HuH-7.5 (cell line): ENCODE measurements around the gene COPA.
A peak's percentile ranks its signal among the peaks of the same experiment; 100 is the strongest.

ENCODE experiments used
- DNase-seq: peaks from one replicate; pipeline ENCODE4 v3.0.0; 2011; ENCODE audit warnings: low spot score

The COPA gene

GRCh38 chr1:160362168-160362957 lies 19.3 kb upstream of the COPA start:
- DNase-seq, result no peak

GRCh38 chr1:160361814-160362167 lies 18.7 kb upstream of the COPA start:
- DNase-seq, result no peak

DNA sequence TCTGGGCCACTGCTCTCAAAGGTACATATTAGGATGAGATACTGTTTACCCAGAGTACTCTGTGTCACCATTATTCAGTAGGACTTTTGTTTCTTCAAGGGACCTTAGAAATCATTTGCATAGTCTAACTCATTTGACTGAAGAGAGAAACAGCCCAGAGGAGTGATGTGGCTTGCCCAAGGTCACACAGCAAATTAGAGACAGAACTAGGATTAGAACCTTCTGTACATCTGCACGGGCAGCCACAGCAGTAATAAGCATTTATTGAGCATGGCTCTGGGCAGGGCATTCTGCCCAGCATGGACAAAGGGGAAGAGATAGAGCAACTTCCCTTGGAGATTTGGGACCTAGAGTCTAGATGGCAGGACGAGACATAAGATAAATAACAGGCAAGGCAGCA lies 18.1 kb upstream of the COPA start:
- no peak for DNase-seq

GRCh38 chr1:160360227-160360695 lies 17.2 kb upstream of the COPA start:
- DNase-seq, result no peak

DNA sequence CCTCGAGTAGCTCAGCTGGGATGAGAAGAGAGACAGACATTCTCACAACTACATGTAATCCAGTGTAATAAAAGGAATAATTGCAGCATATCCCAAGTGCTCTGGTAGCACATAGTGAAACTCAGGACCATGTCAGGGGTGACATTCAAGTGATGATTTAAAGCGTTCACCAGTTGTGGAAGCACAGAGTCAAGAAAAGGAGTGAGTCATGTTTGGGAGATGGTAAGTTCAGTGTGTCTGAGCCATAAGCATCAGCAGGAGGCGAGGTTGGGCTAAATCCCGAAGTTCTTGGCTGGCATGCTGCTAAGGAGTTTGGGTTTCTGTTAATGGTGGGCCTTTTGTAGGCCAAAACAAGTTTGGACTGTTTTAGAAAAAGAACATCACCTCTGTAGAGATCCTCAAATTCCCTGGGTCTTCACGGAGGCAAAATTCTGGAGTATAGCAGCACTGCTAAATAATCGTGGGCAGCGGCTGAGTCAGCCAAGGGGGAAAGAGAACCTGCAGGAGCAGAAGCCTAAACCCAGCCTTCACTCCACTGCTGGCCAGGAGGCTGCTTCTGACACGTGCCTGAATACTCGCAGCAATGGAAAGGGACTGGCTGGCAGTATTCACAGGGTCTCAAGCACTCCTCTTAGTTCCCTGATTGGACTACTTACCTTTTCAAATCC lies 16.6 kb upstream of the COPA start:
- DNase-seq, result no peak

DNA sequence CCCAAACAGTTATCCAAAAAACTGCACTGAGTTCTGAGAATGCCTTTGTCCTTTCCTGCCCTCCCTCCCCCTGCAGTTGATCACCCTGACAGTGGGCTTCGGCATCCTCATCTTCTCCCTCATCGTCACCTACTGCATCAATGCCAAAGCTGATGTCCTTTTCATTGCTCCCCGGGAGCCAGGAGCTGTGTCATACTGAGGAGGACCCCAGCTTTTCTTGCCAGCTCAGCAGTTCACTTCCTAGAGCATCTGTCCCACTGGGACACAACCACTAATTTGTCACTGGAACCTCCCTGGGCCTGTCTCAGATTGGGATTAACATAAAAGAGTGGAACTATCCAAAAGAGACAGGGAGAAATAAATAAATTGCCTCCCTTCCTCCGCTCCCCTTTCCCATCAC lies 15.0 kb upstream of the COPA start:
- no peak for DNase-seq

- DNase-seq, result no peak
Observed at GRCh38 chr1:160357286-160358002, 14.4 kb upstream of the COPA start.

DNA sequence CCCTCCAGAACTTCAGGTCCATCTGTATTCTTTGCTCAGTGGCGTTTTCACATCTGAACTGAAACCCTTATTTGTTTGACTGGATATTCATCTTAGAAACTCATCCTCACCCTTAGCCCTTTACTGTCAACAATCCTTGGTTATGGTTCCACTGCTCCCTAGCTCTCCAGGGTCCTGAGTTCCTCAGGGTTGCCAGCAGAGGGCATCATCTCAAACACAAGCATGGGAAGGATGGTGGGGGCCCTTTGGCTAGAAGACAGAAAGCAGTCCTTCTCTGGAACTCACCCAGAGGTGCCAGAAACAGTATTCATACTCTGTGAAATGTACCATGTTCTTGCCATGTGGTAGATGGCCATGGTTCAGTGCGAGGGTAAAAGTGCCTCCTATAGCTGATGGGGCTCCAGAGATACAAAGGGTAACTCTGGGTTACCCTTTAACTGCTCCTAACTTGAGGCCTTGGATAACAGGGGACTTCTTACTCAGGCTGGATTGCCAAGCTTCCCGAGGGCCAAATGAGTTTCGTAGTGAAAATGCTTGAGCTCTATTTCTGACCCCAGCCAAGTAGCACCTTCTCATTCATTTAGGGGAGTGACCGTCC lies 11.4 kb upstream of the COPA start:
- peak; percentile 21 for DNase-seq

- DNase-seq, result no peak
Observed at GRCh38 chr1:160353223-160353622, 10.2 kb upstream of the COPA start.

- no peak for DNase-seq
Observed at GRCh38 chr1:160352555-160352954, 9.5 kb upstream of the COPA start.

GRCh38 chr1:160351629-160352028 lies 8.6 kb upstream of the COPA start:
- DNase-seq, result no peak

- no peak for DNase-seq
Observed at GRCh38 chr1:160346958-160347357, 3.9 kb upstream of the COPA start.

- no peak for DNase-seq
Observed at GRCh38 chr1:160346463-160346862, 3.4 kb upstream of the COPA start.

- no peak for DNase-seq
Observed at GRCh38 chr1:160344936-160345335, 1.9 kb upstream of the COPA start.

- DNase-seq, result no peak
Observed at GRCh38 chr1:160344241-160344640, 1.2 kb upstream of the COPA start.

GRCh38 chr1:160342526-160342925 lies 524 bp downstream of the COPA start:
- no peak for DNase-seq

DNA sequence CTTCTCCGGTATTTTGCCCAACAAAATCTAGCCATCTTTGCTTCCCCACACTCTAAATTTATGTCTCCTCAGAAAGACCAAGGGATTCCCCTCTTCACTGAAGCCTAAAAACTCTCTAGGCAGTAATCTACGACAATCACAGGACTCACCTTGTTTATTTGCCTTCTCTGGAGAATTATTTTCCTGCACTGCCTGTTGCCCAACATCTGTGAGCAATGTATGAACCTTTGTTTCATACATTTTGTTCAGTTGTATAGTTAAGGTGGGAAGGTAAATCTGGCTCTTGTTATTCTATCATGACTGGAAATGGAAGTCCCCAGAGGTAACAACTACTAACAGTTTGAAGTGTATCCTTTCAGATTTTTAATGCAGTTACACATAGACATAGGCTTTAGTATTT lies 2.2 kb downstream of the COPA start:
- no peak for DNase-seq

GRCh38 chr1:160340146-160340545 lies 2.9 kb downstream of the COPA start:
- DNase-seq, result no peak

GRCh38 chr1:160338580-160338979 lies 4.5 kb downstream of the COPA start:
- DNase-seq, result no peak

DNA sequence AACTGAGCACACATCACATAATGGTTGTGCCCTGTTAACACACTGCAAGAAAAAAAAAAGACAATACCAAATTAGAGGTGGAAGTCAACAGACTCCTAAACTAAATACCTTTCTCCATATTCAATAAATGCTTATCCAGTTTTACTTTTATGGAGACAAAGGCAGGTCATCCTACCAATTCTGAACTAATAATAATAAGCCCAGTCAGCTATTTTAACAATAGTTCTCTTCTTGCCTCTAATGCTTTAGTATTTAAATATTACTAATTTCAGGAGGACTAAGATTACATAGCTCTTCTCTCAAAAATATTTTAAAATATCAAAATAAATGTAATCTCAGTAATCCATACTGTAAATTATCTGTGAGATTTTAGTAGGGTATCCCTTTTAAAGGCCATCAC lies 10.5 kb downstream of the COPA start:
- DNase-seq, result no peak

DNA sequence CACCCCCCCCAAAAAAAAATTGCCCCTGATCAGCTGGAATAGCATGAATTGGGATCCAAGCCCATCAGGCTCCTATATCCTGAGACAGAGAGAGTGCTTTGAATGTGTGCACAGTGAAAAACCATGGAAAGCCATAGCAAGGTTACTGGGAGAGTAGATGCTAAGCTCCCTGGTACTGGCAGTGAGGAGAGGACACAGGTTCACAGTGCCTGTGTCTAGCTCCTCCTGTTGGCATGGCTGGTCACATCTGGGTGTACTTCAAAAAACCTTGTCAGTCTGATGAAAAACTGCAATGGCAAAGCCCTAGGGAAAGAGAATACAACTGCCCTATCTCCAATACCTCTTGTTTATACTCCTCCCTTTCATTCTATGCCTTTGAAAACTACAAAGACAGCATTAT lies 12.9 kb downstream of the COPA start:
- no peak for DNase-seq

DNA sequence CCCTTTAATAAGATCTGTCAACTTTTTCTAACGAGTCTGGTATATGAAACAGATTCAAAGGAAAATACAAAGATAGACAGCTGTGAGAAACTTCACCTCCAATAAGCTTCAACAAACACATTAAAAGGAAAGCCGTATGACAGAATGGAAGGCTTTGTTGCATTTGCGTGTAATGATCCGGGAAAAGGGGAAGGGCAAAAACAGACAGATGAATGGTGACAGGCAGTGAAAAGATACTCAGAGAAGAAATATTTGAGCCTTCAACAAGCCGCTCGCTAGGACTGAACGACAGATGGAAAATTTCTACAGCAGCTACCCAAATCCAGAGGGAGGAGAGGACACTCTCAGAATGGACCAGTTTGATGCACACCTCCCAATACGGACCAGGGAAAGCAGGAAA lies 14.9 kb downstream of the COPA start:
- DNase-seq, result no peak

GRCh38 chr1:160326418-160326817 lies 16.6 kb downstream of the COPA start:
- no peak for DNase-seq
